GM19025 (cell line): ENCODE results near the gene FANCE.

Experiments used
- ATAC-seq: cut with Tn5 transposase; IDR thresholded peaks from one replicate; pipeline ENCODE4 v1.9.1; 2021; ENCODE audit warnings: mild to moderate bottlenecking, low read depth, moderate library complexity; ENCODE audit not compliant: unreplicated experiment

FANCE gene, protein sequence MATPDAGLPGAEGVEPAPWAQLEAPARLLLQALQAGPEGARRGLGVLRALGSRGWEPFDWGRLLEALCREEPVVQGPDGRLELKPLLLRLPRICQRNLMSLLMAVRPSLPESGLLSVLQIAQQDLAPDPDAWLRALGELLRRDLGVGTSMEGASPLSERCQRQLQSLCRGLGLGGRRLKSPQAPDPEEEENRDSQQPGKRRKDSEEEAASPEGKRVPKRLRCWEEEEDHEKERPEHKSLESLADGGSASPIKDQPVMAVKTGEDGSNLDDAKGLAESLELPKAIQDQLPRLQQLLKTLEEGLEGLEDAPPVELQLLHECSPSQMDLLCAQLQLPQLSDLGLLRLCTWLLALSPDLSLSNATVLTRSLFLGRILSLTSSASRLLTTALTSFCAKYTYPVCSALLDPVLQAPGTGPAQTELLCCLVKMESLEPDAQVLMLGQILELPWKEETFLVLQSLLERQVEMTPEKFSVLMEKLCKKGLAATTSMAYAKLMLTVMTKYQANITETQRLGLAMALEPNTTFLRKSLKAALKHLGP

DNA sequence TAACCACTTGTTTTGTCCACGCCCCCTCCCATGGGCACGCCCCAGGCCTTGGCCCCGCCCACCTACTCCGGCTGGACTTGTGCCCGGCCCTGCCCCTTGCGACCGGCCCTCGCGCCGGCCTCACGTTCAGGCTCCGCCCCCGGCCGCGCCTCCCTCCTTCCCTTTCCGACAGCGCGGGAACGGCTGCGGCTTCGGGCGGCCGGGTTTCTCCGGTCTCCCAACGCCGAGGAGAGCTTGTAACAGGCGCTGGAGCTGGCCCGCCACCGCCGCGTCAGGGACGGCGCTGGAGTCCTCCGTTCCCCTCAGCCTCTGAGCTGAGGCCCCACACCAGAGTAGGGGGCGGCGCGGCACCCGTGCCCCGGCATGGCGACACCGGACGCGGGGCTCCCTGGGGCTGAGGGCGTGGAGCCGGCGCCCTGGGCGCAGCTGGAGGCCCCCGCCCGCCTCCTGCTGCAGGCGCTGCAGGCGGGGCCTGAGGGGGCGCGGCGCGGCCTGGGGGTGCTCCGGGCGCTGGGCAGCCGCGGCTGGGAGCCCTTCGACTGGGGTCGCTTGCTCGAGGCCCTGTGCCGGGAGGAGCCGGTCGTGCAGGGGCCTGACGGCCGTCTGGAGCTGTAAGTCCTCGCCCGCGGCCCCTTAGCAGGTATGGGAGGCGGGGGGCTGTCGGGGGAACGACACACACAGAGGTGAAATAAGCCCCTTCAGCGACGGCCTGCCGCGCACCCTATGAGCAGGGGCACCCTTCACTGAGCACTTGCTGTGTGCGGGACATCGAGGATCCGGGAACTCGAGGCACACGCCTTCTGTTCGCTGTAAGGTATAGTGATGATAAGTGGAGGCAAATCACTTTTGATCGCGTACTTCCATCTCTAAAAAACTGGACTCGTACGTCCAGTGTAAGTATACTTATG lies at the start of gene FANCE:
FANCE (plus strand) TSS at position 156 of the 908 bp plus-strand sequence; CDS start at position 364, 208 bp downstream.
- ATAC-seq: peak; percentile 90

DNA sequence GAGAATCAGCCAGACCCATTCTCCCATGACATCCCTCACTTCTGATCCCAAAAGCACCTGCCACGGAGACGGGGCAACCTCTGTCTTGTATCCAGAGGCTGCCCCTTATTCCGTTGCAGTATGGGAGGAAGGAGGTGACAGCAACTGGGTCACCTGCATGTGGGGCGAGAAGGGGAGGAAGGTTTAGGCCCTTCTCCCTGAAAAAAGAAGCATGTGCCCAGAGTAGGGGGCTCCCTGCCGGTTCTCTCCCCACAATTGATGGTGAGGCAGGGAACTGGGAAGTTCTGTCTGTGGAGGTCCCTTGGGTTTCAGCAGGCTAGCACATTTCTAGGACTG lies 49.3 kb upstream of the FANCE start:
- ATAC-seq: no peak

DNA sequence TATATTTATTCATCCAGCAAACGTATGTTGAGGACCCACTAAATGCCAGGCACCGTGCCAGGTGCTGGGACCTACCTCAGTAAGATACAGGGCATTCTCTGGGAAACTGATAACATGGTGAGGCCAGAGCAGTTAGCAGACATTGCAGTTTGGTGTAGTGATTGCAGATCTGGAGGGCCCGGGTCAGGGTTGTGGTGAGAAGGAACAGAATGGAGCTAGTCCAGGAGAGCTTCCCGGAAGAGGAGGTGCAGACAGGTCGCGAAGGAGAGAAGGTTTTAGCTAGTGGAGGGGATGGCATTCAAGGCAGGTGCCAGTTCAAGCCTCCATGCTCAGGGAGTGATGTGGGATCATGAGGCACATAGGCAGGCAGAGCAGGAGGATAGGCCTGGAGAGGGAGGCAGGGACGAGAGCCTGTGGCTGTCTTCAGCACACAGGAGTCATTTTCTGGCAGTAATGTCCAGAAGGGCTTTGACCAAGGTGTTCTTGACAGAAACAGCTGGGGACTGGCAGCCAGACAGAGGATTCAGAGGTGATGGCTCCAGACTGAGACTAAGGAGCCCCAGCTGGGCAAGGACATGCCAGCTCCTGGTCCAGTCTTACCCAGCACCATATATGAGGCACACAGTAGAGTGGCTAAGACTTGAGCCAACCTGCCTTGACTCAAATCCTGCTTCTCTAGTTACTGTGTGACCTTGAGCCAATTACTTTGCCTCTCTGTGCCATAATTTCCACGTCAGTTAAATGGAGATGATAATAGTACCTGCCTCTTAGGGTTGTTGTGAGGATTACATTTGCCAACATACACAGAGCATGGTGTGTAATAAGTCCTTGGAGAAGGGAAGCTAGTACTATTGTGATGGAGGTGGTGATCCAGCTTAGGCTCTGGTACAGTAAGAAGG lies 48.3 kb upstream of the FANCE start:
- ATAC-seq: no peak

DNA sequence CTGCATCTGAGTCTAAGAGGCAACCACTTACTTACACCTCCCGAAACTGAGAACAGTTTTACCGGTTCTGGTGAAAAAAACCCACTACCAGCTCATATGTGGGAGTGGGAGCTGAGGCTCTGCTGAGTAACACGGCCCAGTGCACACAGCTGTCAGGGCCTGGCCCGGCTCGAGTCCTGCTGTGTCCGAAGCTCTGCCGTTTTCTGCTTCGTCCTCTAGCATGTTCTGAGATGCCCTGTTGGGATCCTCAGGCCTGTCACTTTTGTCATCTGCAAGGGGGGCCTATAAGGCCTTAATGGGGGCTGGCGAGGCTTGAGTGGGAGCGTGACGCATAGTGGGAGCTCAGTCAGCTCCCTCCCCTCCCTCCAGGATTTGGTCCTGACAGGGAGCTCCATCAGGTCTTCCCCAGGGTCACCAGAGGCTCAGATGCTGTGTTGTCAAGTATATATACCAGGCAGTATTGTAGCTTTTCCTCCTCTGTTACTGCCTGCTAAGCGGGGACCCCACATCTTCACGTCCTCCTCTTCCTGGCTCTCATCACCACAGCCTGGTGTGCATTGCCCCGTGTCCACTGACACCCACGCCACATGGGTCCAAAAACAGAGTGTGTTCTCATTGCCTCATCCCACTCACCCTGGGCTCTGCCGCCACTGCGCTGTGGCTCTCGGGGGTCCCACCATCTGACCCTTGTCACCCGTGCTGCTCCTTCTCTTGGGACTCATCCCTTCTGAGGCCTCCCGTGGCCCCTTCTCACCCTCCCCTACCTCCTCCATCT lies 45.2 kb upstream of the FANCE start:
- ATAC-seq: no peak

DNA sequence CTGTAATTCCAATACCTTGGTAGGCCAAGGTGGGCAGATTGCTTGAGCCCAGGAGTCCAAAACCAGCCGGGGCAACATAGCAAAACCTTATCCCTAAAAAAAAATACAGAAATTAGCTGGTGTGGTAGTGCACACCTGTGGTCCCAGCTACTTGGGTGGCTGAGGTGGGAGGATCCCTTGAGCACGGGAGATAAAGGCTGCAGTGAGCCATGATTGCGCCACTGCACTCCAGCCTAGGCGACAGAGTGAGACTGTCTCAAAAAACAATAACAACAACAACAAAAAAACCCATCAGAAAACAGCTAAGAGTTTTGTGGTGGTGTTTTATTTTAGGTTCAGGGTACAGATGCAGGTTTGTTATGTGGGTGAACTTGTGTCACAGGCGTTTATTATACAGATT lies 42.9 kb upstream of the FANCE start:
- no peak for ATAC-seq

DNA sequence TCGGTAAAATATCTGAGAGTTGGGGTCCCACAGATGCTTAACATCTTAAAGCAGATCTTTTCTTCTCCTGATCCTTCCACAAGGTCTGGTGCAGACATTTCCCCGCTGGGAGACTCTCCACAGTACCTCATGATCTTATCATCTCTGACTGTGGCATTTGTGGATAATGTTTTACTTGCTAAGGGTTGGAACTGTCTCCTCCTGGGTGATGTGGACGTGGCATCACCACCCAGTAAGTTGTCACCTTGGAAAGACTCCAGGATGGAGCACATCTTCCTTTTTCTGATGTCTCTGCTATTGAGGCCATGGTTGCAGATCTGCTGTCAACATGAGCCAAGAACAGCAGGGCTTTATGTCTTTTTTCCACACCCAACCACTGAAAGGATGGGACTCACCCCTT lies 42.0 kb upstream of the FANCE start:
- no peak for ATAC-seq

DNA sequence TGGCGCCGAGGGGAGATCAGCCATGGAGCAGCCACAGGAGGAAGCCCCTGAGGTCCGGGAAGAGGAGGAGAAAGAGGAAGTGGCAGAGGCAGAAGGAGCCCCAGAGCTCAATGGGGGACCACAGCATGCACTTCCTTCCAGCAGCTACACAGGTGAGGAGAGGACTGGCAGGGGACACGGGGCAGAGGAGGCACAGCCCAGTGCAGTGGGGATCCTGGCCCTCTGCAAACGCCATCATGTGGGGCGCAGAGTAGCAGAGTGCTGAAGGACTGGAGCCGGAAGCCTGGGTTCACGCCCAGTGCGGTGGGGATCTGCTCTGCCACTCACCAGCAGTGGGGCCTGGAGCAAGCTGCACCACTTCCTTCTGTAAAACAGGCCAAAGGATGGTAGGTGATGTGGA lies 41.1 kb upstream of the FANCE start:
- ATAC-seq: no peak

DNA sequence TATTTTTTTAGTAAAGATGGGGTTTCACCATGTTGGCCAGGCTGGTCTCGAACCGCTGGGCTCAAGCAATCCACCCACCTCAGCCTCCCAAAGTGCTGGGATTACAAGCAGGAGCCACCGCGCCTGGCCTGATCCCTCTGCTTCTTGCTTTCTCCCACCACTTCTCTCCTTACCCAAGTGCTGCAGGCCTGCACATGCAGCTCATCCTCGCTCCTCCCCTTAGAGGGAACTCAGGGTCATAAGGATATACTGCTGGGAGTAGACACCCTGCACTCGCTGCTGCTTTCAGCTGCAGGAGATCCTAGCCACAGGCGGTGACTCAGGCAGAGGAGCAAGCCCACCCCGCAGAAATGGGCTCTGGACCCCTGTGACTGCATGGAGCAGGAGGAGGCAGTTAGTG lies 40.0 kb upstream of the FANCE start:
- no peak for ATAC-seq

DNA sequence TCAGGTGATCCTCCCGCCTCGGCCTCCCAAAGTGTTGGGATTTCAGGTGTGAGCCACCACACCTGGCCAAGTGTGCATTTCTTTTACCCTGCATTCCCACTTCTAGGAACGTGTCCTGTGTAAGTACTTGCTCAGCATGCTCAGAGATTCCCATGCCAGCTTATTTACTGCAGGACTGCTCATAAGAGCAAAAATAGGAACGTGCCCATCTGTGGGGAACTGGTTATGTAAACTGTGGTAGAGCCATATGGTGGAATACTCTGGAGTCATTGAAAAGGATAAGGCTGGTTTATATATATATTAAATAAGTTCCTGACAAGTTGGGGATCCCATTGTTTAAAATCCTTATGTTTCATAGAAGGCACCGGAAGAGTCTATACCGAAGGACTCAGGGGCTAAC lies 38.2 kb upstream of the FANCE start:
- no peak for ATAC-seq

DNA sequence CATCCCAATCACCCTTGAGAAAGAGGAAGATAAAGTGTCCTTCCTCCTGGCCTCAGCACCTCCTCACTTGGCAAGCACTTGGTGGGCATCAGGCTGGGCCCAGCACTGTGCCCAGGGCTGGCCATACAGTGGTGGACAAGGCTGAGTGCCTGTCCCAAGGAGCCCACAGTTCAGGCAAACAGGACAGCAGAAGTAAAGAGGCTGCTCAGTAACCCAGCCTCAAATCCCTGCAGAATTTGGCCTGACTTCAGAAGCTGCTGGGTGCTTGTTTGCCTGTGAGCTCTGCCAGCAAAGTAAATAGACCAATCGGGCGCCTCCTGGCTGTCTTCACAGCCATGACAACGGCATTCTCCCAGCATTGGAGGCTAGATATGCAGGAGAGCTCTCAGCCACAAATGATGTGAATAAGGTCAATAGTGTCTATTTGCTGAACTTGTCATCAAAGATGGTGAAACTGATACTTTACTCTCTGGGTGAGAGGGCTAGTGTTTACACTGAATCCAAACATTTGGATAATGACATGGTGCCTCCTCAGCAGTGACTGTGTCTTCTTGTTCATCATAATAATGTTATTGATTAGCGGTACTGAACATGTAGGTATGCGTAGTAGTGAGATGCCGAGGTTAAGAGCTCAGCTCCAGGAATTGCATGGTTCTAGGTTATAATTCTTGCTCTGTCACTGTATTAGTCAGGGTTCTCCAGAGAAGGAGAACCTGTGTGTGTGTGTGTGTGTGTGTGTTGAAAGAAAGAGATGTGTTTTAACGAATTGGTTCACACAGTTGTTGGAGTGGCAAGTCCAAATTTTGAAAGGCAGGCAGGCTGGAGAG lies 36.9 kb upstream of the FANCE start:
- ATAC-seq: no peak

DNA sequence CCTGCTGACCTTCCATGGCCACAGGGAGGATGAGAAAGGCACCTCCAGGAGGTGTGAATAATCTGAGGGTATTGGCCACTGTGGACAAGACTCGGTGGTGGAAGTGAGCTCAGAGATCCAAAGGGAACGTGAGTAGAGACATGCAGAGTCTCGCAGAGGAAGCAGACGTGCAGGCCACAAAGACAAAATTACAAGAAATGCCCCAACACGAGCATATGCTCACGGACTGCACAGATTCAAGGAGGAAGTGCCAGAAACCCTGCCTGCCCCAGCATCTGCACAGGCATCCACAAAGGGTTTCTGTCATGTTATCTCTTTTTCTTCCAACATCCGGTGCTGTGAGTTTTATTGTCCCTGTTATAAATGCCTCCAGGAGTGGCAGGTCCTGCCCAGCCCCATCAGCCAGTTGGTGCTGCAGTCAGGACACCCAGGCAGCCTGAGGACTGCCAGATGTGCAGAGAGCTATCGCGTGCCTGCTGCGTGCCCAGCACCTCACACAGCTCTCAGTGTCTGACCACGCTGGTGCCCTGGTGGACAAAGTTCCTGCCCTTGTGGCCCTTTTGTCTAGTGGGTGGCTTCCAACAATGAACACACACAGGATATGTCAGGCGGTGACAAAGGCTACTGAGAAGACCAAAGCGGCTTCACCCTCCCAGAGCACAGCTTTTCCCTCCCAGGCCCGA lies 34.0 kb upstream of the FANCE start:
- ATAC-seq: no peak

DNA sequence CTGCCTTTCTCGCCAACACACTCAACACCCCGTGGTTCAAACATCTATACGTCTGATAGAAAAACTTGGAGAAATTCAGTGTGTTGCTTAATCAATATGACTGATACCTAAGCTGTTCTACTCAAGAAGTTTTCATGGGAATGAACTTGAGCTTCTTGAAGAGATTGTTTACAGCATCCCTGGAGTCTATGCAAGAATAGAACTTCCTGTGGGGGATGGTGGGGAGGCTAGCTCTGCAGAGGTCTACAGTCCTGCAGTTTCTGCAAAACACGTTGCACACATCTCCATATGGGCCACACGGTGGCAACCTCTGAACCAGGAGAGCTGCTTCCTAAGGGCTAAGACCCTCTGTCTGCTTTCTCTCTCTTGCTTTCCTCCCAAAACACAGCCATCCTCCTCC lies 32.7 kb upstream of the FANCE start:
- no peak for ATAC-seq

DNA sequence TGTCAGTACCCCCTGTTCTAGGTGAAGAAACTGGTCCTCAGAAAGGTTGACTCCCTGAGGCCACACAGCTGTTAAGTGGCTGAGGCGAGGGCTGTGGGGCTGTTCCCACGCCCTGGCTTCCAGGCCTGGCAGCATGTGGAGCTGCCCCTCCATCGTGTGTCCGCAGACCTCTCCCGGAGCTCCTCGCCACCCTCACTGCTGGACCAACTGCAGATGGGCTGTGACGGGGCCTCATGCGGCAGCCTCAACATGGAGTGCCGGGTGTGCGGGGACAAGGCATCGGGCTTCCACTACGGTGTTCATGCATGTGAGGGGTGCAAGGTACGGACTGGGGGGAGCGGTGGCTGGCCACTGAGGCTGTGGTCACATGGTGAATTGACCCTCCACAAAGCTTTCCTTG lies 32.2 kb upstream of the FANCE start:
- ATAC-seq: no peak

DNA sequence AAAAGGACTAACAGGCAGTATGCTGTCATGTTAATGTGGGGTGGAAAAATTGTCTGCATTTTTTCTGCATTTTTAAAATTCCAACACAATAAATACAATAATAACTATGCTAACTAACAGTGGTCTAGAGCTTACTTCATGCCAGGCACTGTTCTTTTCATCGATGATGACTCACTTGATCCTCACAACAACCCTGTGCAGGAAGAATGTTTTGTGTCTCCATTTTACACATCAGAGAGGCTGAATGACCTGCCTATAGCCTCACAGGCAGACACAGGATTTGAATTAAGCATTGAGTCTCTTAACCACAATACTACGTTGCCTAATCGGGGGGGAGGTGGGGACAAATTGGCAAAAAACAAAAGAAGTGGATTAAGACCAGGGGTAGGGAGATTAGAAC lies 26.9 kb upstream of the FANCE start:
- ATAC-seq: no peak

DNA sequence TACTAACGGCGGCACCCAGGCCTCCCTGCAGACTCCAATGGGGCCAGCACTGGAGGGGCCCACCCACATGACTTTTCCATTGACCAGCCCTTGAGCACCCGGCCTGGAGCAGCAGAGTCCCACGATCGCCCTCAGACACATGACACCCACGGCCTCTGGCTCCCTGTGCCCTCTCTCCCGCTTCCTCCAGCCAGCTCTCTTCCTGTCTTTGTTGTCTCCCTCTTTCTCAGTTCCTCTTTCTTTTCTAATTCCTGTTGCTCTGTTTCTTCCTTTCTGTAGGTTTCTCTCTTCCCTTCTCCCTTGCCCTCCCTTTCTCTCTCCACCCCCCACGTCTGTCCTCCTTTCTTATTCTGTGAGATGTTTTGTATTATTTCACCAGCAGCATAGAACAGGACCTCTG lies 26.1 kb upstream of the FANCE start:
- ATAC-seq: no peak

DNA sequence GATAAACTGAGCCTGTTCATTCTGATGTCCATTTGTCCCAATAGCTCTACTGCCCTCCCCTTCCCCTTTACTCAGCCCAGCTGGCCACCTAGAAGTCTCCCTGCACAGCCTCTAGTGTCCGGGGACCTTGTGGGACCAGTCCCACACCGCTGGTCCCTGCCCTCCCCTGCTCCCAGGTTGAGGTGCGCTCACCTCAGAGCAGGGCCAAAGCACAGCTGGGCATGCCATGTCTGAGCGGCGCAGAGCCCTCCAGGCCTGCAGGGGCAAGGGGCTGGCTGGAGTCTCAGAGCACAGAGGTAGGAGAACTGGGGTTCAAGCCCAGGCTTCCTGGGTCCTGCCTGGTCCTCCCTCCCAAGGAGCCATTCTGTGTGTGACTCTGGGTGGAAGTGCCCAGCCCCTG lies 24.7 kb upstream of the FANCE start:
- ATAC-seq: no peak

DNA sequence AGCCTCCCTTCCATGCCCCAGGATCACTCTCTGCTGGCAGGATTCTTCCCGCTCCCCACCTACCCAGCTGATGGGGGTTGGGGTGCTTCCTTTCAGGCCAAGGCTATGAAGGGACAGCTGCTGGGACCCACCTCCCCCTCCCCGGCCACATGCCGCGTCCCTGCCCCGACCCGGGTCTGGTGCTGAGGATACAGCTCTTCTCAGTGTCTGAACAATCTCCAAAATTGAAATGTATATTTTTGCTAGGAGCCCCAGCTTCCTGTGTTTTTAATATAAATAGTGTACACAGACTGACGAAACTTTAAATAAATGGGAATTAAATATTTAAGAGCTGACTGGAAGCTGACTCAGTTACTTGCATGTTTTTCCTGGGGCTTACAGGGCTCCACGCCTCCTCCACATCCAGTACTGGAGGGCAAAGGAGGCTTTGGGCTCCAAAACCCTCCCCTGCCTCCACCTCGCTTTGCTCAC lies 24.3 kb upstream of the FANCE start:
- ATAC-seq: no peak

DNA sequence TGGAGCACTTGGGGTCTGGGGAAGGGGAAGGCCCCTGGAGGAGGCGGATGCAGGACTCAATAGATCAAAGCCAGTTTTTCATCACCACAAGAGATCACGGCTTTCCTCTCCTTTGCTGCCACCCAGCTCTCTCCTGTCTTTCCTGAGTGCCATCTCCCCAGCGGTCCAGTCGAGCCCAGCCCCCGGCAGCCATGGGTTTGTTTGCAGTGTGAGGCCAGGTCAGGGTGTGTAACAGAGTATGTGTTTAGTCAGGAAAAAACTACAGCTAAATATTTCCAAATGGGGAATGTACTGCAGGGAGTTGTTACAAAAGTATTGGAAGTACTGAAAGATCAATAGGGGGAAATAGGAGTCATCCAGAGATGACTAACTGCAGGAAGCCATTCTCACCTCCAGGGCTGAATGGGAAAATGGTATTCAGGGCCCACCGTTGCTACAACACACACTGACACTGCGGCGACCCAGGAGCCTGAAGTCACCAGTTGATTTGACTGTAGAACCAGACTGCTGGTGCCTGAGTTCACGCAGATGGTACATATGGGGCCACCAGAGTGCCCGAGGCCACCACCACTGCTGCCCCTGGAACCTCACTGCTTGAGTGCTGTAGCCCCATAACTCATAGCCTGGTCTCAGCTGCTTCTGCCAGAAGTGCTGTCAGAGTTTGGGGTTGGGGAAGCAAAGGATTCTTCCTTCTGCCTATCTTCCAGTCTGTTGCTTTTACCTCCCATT lies 23.6 kb upstream of the FANCE start:
- ATAC-seq: no peak
